ENCODE data around the gene TMEM161A. TPM values are rescaled to one million over a fixed set of nuclear protein-coding genes. Genes with fewer than 3 reads are reported as not detected.
"Not testable (repeated sequence)": the region's sequence is repeated elsewhere in the genome, so short reads cannot be mapped to it uniquely, and the experiment has no call there.

Gene TMEM161A
- 18.3 and 23.5 TPM in 2 replicates for total RNA-seq (2014; rRNA removed; shearing (Covaris generic))

DNA sequence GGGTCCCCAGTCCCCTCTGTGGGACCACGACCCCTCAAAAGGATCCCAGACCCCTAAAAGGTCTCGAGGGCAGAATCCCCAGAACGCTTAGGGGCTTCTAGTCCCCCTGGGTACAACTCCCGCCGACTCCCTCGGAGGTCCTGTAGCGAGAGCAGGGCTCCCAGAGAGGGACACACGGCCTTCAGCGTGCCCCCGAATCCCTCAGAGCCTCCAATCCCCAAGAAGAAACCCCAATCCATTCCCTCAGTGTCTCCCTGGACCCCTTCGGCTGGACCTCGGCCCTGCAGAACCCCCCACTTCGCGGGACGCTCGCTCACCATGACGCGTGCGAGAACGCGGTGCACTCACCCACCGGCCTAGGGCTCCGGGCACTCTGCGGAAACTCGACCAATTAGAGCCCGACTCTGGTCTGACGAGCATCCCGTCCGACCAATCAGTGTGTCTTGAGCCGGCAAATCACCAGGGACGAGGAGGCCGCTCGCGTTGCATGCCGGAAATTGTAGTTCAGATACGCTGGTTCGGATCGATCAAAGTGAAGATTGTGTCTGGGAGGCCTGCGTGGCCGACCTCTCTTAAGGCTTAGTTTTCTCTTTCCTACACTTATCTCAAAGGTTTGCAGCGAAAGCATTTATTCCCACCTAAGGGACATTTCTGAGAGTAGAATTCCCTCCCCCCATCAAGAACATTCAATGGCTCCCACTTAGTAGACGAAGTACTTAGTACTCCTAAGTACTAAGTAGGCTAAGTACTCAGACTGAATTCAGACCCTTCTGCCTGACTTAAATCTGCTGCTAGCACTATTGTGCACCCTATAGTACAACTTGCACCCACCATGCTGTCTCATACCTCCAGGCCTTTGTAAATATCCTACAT, at the start of gene TMEM161A:
Gene TMEM161A, minus strand, starts transcription at position 370 of the 873 bp plus-strand sequence. Its CDS starts 50 bp downstream, at position 320.
- Histone ChIP-seq H3K27ac (peak within 1 kb of the TSS; percentile 16; the same call in 1 of the 2 replicates), H3K27me3 (replicated peaks) (no peaks in the 10 kb centered on the region), H3K36me3 (no peaks in the 10 kb centered on the region), H3K4me1 (replicated peaks) (peaks cover 9% of the 10 kb centered on the region), H3K9me3 (replicated peaks) (0 out of 2 replicates have a peak, but pooled peaks cover 2% of the 10 kb centered on the region), H3K4me3 (peak within 1 kb of the TSS; percentile 49)
- peak; percentile 92 to 97 for DNase-seq (ENCODE audit: low read depth in 1 of 2, low spot score in 2 of 2)

DNA sequence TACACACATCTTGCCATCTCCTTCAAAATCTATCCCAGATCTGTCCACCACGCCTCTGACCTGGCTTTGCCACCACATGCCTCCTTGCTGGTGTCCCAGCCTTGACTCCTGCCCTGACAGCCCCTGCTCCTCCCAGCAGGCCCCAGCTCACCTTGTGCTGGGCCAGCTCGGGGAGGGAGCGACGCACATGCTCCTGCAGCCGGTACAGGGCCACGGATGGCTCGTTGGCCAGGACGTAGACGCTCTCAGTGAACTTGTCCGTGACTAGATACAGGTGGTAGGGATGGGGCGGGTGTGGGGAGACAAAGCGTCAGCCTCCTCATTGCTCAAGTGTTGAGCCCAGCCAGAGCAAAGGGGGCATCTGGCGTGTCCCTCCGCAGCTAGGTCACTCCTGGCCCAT, 48.5 kb upstream of the TMEM161A start:
- no peak for DNase-seq (ENCODE audit: low read depth in 1 of 2, low spot score in 2 of 2)
- Histone ChIP-seq H3K36me3 (peaks cover 43% of the 10 kb centered on the region), H3K27me3 (replicated peaks) (no peaks in the 10 kb centered on the region), H3K4me1 (replicated peaks) (peaks cover 8% of the 10 kb centered on the region; the same call in 1 of the 2 replicates), H3K9me3 (replicated peaks) (no peaks in the 10 kb centered on the region), H3K27ac (no peak overlapping the region), H3K4me3 (no peak overlapping the region)

DNA sequence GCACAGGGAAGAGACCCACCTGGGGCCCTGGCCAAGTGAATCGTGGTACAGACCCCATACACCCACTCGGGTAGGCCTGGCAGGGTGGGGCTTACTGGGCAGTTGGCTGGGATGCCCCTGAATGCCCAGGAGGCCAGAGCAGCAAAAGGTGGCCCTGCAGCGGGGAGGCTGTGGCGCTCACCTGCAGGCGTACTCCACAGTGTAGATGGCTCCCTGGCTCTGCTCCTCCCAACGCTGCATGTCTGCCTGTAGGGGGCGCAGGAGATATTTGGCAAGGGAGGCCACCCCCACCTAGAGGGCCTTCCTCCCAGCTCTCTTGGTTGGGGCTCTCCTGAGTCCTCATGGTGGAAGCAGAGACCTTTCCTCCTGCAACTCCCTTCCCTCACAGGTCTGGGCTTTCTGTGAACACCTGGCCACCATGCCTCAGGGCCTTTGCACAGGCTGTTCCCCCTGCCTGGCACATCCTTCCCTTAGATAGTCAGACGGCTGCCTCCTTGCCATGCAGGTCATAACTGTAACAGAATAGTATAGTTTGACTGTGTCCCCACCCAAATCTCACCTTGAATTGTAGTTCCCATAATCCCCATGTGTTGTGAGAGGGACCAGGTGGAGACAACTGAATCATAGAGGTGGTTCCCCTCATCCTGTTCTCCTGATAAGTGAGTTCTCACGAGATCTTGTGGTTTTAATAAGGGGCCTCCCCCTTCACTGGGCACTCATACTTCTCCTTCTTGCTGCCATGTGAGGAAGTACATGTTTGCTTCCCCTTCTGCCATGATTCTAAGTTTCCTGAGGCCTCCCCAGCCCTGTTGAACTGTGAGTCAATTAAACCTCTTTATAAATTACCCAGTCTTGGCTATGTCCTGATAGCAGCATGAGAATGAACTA, 47.8 kb upstream of the TMEM161A start:
- H3K27me3 ChIP-seq (replicated peaks) = no peaks in the 10 kb centered on the region
- H3K36me3 ChIP-seq = peaks cover 49% of the 10 kb centered on the region
- no peak overlapping the region for H3K27ac ChIP-seq
- peaks cover 8% of the 10 kb centered on the region; the same call in 1 of the 2 replicates for H3K4me1 ChIP-seq (replicated peaks)
- H3K9me3 ChIP-seq (replicated peaks) = no peaks in the 10 kb centered on the region
- H3K4me3 ChIP-seq = no peak overlapping the region
- peak; percentile 38 to 65 for DNase-seq (ENCODE audit: low read depth in 1 of 2, low spot score in 2 of 2)

DNA sequence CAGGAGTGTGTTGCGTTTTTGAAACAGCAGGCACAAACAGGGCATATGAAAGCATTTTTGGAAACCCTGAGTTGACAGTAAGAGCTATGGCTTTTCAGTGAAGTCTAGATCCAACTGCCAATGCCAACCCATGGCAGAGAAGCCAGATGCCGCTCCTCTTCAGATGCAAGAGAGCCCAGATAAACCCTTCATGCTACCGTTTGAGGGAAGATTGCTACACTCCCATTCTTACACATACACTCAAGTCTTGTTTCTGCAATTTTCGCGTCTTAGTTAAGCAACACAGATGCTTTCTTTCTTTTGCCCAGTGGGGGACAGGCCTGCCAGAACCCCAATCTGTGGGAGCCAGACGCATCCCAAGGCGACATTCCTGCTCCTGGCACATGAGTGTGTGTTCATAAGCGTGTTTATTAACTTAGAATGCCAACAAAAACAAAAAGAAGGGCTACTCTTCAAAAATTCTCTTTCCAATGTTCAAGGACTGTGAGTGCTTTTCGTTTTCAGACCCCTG, 43.3 kb upstream of the TMEM161A start:
- no peak for DNase-seq (ENCODE audit: low read depth in 1 of 2, low spot score in 2 of 2)
- Histone ChIP-seq H3K36me3 (peaks cover 62% of the 10 kb centered on the region), H3K9me3 (replicated peaks) (0 out of 2 replicates have a peak, but pooled peaks cover 2% of the 10 kb centered on the region), H3K27me3 (replicated peaks) (no peaks in the 10 kb centered on the region), H3K27ac (no peak overlapping the region), H3K4me3 (no peak overlapping the region), H3K4me1 (replicated peaks) (peaks cover 10% of the 10 kb centered on the region)

DNA sequence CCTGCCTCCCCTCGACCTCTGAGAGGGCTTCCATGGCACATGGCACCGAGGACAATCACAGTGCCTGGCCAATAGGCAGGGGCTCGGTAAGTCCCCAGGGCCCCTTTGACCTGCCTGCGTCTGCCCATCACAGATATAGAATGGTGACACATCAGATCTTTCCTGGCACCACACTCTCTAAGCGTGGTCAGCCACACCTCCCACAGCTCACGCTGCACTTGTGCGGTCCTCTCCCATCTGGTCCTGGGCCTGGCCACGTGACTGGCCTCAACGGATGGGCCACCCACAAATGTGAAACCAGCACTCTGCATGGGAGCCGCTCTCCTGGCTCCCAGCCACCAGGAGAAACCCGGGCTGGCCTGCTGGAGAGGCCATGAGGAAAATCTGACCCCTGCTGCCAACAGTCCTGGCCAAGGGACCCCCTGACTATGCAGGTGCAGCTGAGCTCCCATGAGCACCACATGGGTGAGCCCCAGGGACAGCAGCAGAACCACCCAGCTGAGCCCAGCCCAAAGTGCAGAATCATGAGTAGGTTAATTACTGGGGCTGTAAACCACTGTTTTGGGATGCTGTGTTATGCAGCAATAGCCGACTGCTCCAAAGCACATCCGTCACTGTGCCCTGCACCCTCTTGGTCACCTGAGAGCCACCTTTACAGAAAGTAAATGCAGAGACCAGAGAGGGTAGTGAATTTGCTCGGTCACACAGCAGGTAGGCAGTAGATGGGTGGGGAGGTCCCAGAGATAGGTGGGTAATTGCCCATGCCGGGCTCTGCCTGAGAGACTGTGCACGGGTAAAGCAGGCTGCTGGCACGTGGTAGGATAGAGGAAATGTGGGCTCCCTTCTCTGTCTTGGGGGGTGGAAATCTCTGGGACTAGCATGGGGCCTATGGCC, 41.5 kb upstream of the TMEM161A start:
- Histone ChIP-seq H3K9me3 (replicated peaks) (0 out of 2 replicates have a peak, but pooled peaks cover 2% of the 10 kb centered on the region), H3K4me1 (replicated peaks) (peaks cover 10% of the 10 kb centered on the region), H3K27ac (no peak overlapping the region), H3K27me3 (replicated peaks) (no peaks in the 10 kb centered on the region), H3K36me3 (peaks cover 49% of the 10 kb centered on the region), H3K4me3 (no peak overlapping the region)
- DNase-seq (ENCODE audit: low read depth in 1 of 2, low spot score in 2 of 2) = peak; percentile 58 to 83

DNA sequence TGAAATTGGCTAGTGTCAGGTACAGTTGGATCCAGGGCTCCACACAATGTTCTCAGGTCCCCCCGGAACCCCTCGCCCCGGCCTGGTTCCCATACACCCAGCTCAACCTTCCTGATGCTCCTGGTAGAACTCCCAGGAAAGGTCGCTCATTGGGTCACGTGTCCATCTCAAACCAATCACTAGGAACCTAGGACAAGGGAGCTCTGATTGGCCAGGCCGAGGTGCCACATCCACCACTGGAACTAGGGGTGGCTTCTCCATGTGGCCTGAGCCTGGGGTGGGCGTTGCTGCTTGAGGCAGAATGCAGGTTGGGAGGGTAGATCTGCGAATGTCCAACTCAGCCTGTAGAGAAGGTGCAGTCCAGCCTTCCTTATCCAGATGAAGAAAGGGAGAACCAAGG, 38.7 kb upstream of the TMEM161A start:
- H3K36me3 ChIP-seq = peaks cover 38% of the 10 kb centered on the region
- 0 out of 2 replicates have a peak, but pooled peaks cover 2% of the 10 kb centered on the region for H3K9me3 ChIP-seq (replicated peaks)
- no peak overlapping the region for H3K27ac ChIP-seq
- no peak overlapping the region for H3K4me3 ChIP-seq
- H3K27me3 ChIP-seq (replicated peaks) = no peaks in the 10 kb centered on the region
- peaks cover 10% of the 10 kb centered on the region for H3K4me1 ChIP-seq (replicated peaks)
- DNase-seq (ENCODE audit: low read depth in 1 of 2, low spot score in 2 of 2) = no peak

DNA sequence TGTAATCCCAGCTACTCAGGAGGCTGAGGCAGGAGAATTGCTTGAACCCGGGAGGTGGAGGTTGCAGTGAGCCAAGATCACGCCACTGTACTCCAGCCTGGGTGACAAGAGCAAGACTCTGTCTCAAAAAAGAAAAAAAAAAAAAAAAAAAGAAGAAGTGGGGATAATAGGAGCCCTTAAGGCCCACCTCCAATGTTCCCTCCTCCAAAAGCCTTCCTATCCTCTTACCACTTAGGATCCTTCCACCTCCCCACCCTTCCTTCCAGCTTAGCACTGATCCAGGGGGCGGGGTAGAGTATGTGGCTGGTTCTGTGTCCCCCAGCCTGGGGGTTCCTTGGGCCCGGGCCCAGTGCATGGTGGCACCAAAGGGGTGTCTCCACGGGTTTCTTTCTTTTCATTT, 35.0 kb upstream of the TMEM161A start:
- not testable (repeated sequence) for H3K4me1 ChIP-seq (replicated peaks); H3K4me3 ChIP-seq; H3K9me3 ChIP-seq (replicated peaks); DNase-seq (ENCODE audit: low read depth in 1 of 2, low spot score in 2 of 2); H3K27ac ChIP-seq; H3K27me3 ChIP-seq (replicated peaks)
- peaks cover 15% of the 10 kb centered on the region for H3K36me3 ChIP-seq

DNA sequence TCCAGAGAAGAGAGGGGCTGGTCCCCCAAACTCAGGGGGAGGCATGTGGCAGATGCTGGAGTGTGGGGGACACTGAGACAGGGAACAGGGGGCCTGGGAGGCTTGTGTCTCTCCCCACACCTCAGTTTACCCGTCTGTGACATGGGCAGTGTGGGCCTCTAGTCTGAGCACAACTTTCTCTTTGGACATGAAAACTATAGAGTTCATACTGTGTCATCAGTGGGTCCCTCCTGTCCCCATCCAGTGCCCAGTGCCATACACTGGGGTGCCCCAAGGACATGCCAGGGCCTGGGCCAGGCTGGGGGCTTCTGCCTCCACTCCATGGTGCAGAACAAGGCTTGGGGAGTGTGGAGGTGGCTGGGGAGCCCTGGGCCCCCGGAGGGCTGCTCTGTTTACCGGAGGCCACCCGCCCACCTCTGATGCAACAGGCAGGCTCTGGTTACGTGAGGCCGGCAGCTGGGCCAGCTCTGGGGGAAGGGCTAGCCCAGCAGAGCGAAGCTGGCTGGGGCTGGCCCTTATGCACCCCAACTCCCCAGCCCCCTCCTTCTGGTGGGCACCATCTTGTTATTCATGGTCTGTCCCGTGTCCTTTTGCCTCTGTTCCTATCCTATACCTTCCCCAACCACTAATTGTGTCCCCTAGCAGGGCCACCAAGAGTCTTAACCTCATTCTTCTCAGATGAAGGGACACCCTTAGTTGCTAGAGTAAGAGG, 33.7 kb upstream of the TMEM161A start:
- H3K27me3 ChIP-seq (replicated peaks) = no peaks in the 10 kb centered on the region
- no peak for DNase-seq (ENCODE audit: low read depth in 1 of 2, low spot score in 2 of 2)
- no peaks in the 10 kb centered on the region for H3K4me1 ChIP-seq (replicated peaks)
- H3K9me3 ChIP-seq (replicated peaks) = no peaks in the 10 kb centered on the region
- no peak overlapping the region for H3K27ac ChIP-seq
- peaks cover 7% of the 10 kb centered on the region; the same call in 1 of the 2 replicates for H3K36me3 ChIP-seq
- no peak overlapping the region for H3K4me3 ChIP-seq

DNA sequence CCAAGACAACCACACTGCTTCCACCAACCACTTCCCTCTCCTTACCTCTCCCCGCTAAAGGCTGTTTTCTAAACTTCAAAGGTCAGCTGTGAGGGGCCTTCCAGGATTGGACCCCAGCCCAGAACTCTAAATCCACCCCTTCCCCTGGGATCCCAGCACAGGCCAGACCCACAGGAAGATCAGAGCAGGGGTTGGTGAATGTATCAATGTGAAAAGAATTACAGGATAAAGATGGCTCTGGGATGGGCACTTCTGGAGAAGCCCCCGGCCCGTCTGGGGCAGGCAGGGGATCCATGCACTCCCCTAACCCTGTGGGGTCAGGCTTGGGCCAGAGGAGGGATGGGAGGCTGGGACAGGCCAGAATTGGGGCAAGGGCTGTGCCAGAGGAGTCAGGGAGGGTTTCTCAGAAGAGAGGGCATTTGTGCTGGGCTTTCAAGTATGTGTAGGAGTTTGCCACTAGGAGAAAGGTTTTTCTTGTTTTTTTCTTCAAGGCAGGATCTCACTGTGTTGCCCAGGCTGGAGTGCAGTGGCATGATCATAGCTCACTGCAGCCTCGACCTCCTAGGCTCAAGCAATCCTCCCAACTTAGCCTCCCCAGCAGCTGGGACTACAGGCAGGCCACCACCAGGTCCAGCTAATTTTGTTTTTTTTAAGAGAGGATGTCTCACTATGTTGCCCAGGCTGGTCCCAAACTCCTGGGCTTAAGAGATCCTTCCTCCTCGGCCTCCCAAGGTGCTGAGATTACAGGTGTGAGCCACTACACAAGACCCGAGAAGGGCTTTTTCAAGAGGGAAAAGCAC, 32.8 kb upstream of the TMEM161A start:
- no peak for DNase-seq (ENCODE audit: low read depth in 1 of 2, low spot score in 2 of 2)
- H3K4me3 ChIP-seq = no peak overlapping the region
- no peaks in the 10 kb centered on the region for H3K4me1 ChIP-seq (replicated peaks)
- no peak overlapping the region for H3K27ac ChIP-seq
- H3K9me3 ChIP-seq (replicated peaks) = no peaks in the 10 kb centered on the region
- H3K36me3 ChIP-seq = 0 out of 2 replicates have a peak, but pooled peaks cover 5% of the 10 kb centered on the region
- no peaks in the 10 kb centered on the region for H3K27me3 ChIP-seq (replicated peaks)

DNA sequence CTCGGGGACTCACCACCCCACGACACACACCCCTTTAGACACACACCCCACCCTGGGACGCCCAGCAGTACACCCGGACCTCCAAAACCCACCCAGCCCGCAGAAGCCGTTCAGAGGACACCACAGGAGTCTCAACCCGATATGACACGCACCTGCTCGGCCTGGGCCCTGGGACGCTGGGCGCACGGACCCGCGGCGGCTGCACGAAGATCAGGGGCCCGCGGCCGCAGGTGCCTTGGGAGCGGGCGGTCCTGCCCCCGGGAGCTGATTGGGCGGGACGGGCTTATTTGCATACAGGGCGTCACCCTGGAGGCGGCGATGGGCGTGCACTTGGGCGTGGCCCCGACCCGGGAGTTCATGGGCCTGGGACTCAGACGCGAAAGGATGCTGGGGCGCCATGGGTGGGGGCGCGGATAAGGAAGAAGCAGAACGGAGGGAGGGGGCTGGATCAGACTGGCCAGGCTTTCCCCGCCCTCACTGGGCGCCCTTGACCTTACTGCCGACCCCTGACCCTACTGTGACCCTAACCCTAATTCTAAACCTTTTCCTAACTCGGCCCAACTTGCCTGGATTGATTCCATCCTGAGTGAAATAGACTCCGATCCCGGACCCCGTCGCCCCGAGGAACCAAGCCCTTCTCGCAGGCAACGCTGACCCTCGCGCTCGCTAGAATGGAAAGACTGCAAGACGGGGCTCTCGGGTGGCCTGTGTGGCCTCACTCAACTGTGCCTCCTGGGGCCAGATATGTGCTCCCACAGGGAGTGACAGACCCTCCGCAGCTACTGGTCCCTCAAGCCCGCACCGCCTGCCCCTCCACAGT, 32.0 kb upstream of the TMEM161A start, which contains the start of gene MEF2B:
Gene MEF2B, minus strand, starts transcription at position 211 of the 820 bp plus-strand sequence. CDS start 19,528 bp downstream, outside the sequence.
- 0 out of 2 replicates have a peak, but pooled peaks cover 2% of the 10 kb centered on the region for H3K36me3 ChIP-seq
- no peak for DNase-seq (ENCODE audit: low read depth in 1 of 2, low spot score in 2 of 2)

More for the DNA sequence above, 32.0 kb upstream of the TMEM161A start, which contains the start of gene MEF2B:
- H3K4me1 ChIP-seq (replicated peaks) = no peaks in the 10 kb centered on the region
- H3K9me3 ChIP-seq (replicated peaks) = no peaks in the 10 kb centered on the region
- no peaks in the 10 kb centered on the region for H3K27me3 ChIP-seq (replicated peaks)
- no peak within 1 kb of the TSS for H3K27ac ChIP-seq
- no peak within 1 kb of the TSS for H3K4me3 ChIP-seq
